GM06990 (cell line): ENCODE measurements around the gene ASCC3.
A peak's percentile ranks its signal among the peaks of the same experiment; 100 is the strongest.

Experiments
- DNase-seq: peaks from one replicate; pipeline ENCODE4 v3.0.0-alpha.2; 2011; ENCODE audit not compliant: insufficient read length; ENCODE audit errors: extremely low read depth
- H3K27me3 ChIP-seq: replicated peaks from 2 replicates; pipeline ENCODE4 v1.6.0; 2011; ENCODE audit warnings: low read length; ENCODE audit not compliant: control insufficient read depth, insufficient read depth
- H3K36me3 ChIP-seq: 2 replicates; pipeline ENCODE4 v1.5.1; 2011; ENCODE audit warnings: low read length; ENCODE audit not compliant: control insufficient read depth, insufficient read depth
- H3K4me3 ChIP-seq: replicated peaks from 2 replicates; pipeline ENCODE4 v1.5.1; 2011; ENCODE audit warnings: low read depth, mild to moderate bottlenecking, control low read depth, low read length
- TF ChIP-seq, protein P1 (sequence below): IDR thresholded peaks from 2 replicates; pipeline ENCODE4 v1.5.1; 2011; ENCODE audit warnings: low read length, control low read depth, mild to moderate bottlenecking, inconsistent platforms; ENCODE audit not compliant: insufficient read depth, poor library complexity, severe bottlenecking

ASCC3 gene

GRCh38 chr6:100881707-100882040 lies 545 bp upstream of the ASCC3 start:
- TF ChIP-seq, protein P1, sequence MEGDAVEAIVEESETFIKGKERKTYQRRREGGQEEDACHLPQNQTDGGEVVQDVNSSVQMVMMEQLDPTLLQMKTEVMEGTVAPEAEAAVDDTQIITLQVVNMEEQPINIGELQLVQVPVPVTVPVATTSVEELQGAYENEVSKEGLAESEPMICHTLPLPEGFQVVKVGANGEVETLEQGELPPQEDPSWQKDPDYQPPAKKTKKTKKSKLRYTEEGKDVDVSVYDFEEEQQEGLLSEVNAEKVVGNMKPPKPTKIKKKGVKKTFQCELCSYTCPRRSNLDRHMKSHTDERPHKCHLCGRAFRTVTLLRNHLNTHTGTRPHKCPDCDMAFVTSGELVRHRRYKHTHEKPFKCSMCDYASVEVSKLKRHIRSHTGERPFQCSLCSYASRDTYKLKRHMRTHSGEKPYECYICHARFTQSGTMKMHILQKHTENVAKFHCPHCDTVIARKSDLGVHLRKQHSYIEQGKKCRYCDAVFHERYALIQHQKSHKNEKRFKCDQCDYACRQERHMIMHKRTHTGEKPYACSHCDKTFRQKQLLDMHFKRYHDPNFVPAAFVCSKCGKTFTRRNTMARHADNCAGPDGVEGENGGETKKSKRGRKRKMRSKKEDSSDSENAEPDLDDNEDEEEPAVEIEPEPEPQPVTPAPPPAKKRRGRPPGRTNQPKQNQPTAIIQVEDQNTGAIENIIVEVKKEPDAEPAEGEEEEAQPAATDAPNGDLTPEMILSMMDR, result no peak
- Histone ChIP-seq H3K36me3 (no peaks in the 10 kb centered on the region), H3K27me3 (no peaks in the 10 kb centered on the region), H3K4me3 (peak overlapping the region; percentile 93)
- DNase-seq, result no peak

DNA sequence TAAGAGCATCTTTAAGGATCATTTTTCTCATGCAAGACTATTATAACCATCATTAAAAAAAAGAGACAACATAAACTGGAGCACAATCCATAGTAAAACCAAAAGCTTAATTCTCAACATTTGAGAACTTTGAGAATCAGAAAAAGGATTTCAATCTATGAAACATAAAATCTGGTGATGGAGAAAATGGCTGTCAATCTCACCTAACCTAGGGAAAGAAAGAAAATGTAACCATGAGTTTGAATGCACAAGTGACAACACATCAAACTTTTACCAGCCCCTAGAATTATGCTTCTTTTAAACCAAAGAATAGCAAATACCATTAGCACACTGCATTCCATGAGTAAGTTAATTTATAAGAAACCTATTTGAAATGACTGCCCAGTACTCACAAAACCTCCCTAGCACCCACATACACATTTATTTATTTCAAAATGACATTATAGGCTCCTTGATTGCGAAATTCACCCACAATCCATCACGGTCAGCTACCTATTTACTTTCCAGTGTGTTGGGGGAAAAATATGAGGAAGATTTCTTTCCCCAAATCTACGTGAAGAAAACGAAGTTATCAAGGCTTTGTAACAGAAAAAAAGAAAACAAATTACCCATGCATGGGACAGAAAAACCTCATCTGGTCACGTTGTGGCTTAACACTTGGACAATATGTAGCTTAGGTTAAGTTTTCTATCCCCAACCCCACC lies 828 bp downstream of the ASCC3 start:
- peak overlapping the region; percentile 93 for H3K4me3 ChIP-seq
- TF ChIP-seq, protein P1, result no peak
- no peak for DNase-seq
- no peaks in the 10 kb centered on the region; the same call in 1 of the 2 replicates for H3K36me3 ChIP-seq
- no peaks in the 10 kb centered on the region for H3K27me3 ChIP-seq

DNA sequence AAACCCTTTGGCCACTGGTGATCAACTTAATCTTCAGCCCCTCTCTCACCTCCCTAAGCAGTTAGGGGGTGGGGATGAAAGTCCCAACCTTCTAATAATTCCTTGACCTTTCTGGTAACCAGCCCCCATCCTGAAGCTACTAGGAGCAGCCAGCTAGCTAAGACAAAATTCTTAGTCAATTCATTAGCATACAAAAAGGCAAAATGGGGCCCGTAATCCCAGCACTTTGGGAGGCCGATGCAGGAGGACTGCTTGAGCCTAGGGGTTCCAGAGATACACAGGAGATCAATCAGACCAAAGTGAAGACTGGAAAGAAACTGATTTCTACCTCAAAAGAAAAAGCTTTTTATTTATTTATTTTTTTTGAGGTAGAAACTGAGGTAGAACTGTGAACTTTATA lies 1.8 kb downstream of the ASCC3 start:
- TF ChIP-seq, protein P1, result no peak
- Histone ChIP-seq H3K4me3 (peak overlapping the region; percentile 93), H3K36me3 (no peaks in the 10 kb centered on the region; the same call in 1 of the 2 replicates), H3K27me3 (no peaks in the 10 kb centered on the region)
- DNase-seq, result no peak

DNA sequence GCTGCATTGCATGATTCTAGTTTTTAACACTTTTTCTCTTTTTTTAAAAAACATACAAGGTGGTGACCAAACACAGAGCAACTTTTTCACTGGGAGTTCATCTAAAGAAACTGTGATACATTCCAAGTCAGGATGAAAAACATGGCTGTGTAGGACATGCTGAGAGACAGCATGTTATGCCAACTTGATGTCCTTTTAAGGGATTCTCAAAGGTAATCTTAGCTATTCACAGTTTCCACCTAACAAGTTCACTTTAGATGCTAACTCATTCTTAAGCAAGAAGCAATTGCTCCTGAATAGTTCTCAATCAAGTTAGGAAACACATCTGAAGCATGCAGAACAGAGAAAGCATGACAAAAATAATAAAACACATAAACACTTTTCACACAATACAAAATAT lies 3.3 kb downstream of the ASCC3 start:
- DNase-seq, result no peak
- H3K4me3 ChIP-seq, result no peak overlapping the region

DNA sequence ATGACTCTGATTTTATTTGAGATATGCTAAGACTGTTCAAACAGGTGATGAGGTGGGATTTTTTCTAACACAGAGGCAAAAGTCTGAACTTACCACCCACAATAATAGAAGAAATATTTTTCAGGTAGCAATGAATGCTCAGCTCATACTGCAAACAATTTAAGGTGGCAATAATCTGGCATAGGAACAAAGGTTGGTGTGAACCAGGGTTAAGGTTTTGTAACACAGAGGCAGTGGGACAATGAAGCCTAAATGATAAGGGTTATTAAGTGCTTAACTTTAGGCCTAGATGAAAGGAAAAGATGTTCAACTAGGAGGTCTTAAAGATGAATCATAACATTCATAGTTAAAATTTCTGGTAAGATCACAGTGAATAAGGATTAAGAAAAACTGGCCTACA lies 4.9 kb downstream of the ASCC3 start:
- DNase-seq, result no peak
- no peak overlapping the region for H3K4me3 ChIP-seq
- no peaks in the 10 kb centered on the region for H3K27me3 ChIP-seq
- peaks cover 4% of the 10 kb centered on the region for H3K36me3 ChIP-seq
- TF ChIP-seq, protein P1, result no peak

More for the DNA sequence above, 3.3 kb downstream of the ASCC3 start:
- Histone ChIP-seq H3K36me3 (no peaks in the 10 kb centered on the region; the same call in 1 of the 2 replicates), H3K27me3 (no peaks in the 10 kb centered on the region)
- TF ChIP-seq, protein P1, result no peak
